GM18505 (cell line): ENCODE data around the gene CYB5D1.

Experiments
- ATAC-seq: cut with Tn5 transposase; IDR thresholded peaks from one replicate; pipeline ENCODE4 v1.9.1; 2021; ENCODE audit not compliant: unreplicated experiment
- POLR2A ChIP-seq: IDR thresholded peaks from 4 replicates; pipeline ENCODE4 v1.6.1; 2011; ENCODE audit warnings: borderline replicate concordance; ENCODE audit not compliant: insufficient read depth, insufficient read length; ENCODE audit errors: extremely low read depth

Gene CYB5D1

GRCh38 chr17:7837408-7838088, 20.3 kb upstream of the CYB5D1 start:
- TF ChIP-seq POLR2A: no peak
- no peak for ATAC-seq

GRCh38 chr17:7838090-7839075, 19.4 kb upstream of the CYB5D1 start:
- no peak for TF ChIP-seq POLR2A
- ATAC-seq: no peak

- no peak for TF ChIP-seq POLR2A
These were observed 18.5 kb upstream of the CYB5D1 start for GRCh38 chr17:7839190-7839875.

GRCh38 chr17:7839876-7840261, 17.9 kb upstream of the CYB5D1 start:
- no peak for ATAC-seq
- TF ChIP-seq POLR2A: no peak

More at GRCh38 chr17:7839190-7839875, 18.5 kb upstream of the CYB5D1 start:
- no peak for ATAC-seq

- ATAC-seq: no peak
- no peak for TF ChIP-seq POLR2A
These were observed 17.4 kb upstream of the CYB5D1 start for GRCh38 chr17:7840441-7840840.

GRCh38 chr17:7840875-7841274, 16.9 kb upstream of the CYB5D1 start:
- ATAC-seq: no peak

GRCh38 chr17:7841396-7841914, 16.3 kb upstream of the CYB5D1 start:
- peak; percentile 38 for TF ChIP-seq POLR2A

More at GRCh38 chr17:7840875-7841274, 16.9 kb upstream of the CYB5D1 start:
- no peak for TF ChIP-seq POLR2A

GRCh38 chr17:7841915-7842379, 15.9 kb upstream of the CYB5D1 start:
- TF ChIP-seq POLR2A: no peak
- peak; percentile 20 for ATAC-seq

More at GRCh38 chr17:7841396-7841914, 16.3 kb upstream of the CYB5D1 start:
- peak; percentile 9 for ATAC-seq

- TF ChIP-seq POLR2A: peak; percentile 59
- peak; percentile 33 for ATAC-seq
These were observed 15.2 kb upstream of the CYB5D1 start for GRCh38 chr17:7842380-7843256.

- ATAC-seq: no peak
- no peak for TF ChIP-seq POLR2A
These were observed 14.6 kb upstream of the CYB5D1 start for GRCh38 chr17:7843257-7843535.

GRCh38 chr17:7843536-7844291, 14.1 kb upstream of the CYB5D1 start:
- peak; percentile 66 for TF ChIP-seq POLR2A

More at GRCh38 chr17:7843536-7844291, 14.1 kb upstream of the CYB5D1 start:
- peak; percentile 26 for ATAC-seq
